HG03442 (cell line): ENCODE results near the gene RPL12.
"Not testable (repeated sequence)": the region's sequence is repeated elsewhere in the genome, so short reads cannot be mapped to it uniquely, and the experiment has no call there.

Experiments
- ATAC-seq: cut with Tn5 transposase; IDR thresholded peaks from one replicate; pipeline ENCODE4 v1.9.1; 2021; ENCODE audit warnings: mild to moderate bottlenecking, moderate library complexity; ENCODE audit not compliant: unreplicated experiment

Gene RPL12

GRCh38 chr9:127470662-127471061, 19.5 kb upstream of the RPL12 start:
- ATAC-seq, result no peak

- no peak for ATAC-seq
Observed at GRCh38 chr9:127467621-127468020, 16.4 kb upstream of the RPL12 start.

GRCh38 chr9:127466407-127466917, 15.3 kb upstream of the RPL12 start:
- not testable (repeated sequence) for ATAC-seq

- ATAC-seq, result no peak
Observed at GRCh38 chr9:127463911-127464310, 12.7 kb upstream of the RPL12 start.

- ATAC-seq, result no peak
Observed at GRCh38 chr9:127463382-127463781, 12.2 kb upstream of the RPL12 start.

GRCh38 chr9:127458921-127459320, 7.7 kb upstream of the RPL12 start:
- ATAC-seq, result no peak

GRCh38 chr9:127457191-127457878, 6.1 kb upstream of the RPL12 start:
- no peak for ATAC-seq

- no peak for ATAC-seq
Observed at GRCh38 chr9:127455324-127455992, 4.3 kb upstream of the RPL12 start.

- no peak for ATAC-seq
Observed at GRCh38 chr9:127452691-127453090, 1.5 kb upstream of the RPL12 start.

- no peak for ATAC-seq
Observed at GRCh38 chr9:127451858-127452656, 851 bp upstream of the RPL12 start.

- peak; percentile 21 for ATAC-seq
Observed at GRCh38 chr9:127451608-127451857, 327 bp upstream of the RPL12 start.

GRCh38 chr9:127450243-127450760, 904 bp downstream of the RPL12 start:
- ATAC-seq, result no peak

GRCh38 chr9:127449332-127449966, 1.8 kb downstream of the RPL12 start:
- no peak for ATAC-seq

GRCh38 chr9:127448112-127448805, 2.9 kb downstream of the RPL12 start:
- no peak for ATAC-seq

GRCh38 chr9:127447416-127448111, 3.6 kb downstream of the RPL12 start:
- ATAC-seq, result no peak

GRCh38 chr9:127446713-127447415, 4.3 kb downstream of the RPL12 start:
- ATAC-seq, result no peak

- ATAC-seq, result no peak
Observed at GRCh38 chr9:127445851-127446712, 5.1 kb downstream of the RPL12 start.
